ENCODE data around the gene CHD9.

CHD9 gene

GRCh38 chr16:53187775-53188174, 133.0 kb downstream of the CHD9 start:
- Mint-ChIP-seq H3K4me3 (no peak overlapping the region), H3K4me1 (ENCODE audit: low read depth) (no peaks in the 10 kb centered on the region), H3K9me3 (peaks cover 17% of the 10 kb centered on the region), H3K36me3 (ENCODE audit: low read depth) (peaks cover 46% of the 10 kb centered on the region), H3K27ac (no peak overlapping the region), H3K27me3 (no peaks in the 10 kb centered on the region)

GRCh38 chr16:53191413-53191812, 136.6 kb downstream of the CHD9 start:
- peaks cover 23% of the 10 kb centered on the region for H3K36me3 Mint-ChIP-seq (ENCODE audit: low read depth)
- no peak overlapping the region for H3K27ac Mint-ChIP-seq
- no peaks in the 10 kb centered on the region for H3K27me3 Mint-ChIP-seq
- no peaks in the 10 kb centered on the region for H3K4me1 Mint-ChIP-seq (ENCODE audit: low read depth)
- H3K9me3 Mint-ChIP-seq, result peaks cover 6% of the 10 kb centered on the region
- H3K4me3 Mint-ChIP-seq, result no peak overlapping the region

- peaks cover 9% of the 10 kb centered on the region for H3K4me1 Mint-ChIP-seq (ENCODE audit: low read depth)
Observed at GRCh38 chr16:53198933-53199332, 144.1 kb downstream of the CHD9 start.

GRCh38 chr16:53201900-53202299, 147.1 kb downstream of the CHD9 start:
- peaks cover 10% of the 10 kb centered on the region for H3K36me3 Mint-ChIP-seq (ENCODE audit: low read depth)
- peaks cover 9% of the 10 kb centered on the region for H3K4me1 Mint-ChIP-seq (ENCODE audit: low read depth)
- no peak overlapping the region for H3K4me3 Mint-ChIP-seq
- no peak overlapping the region for H3K27ac Mint-ChIP-seq
- no peaks in the 10 kb centered on the region for H3K9me3 Mint-ChIP-seq
- no peaks in the 10 kb centered on the region for H3K27me3 Mint-ChIP-seq

More at GRCh38 chr16:53198933-53199332, 144.1 kb downstream of the CHD9 start:
- H3K9me3 Mint-ChIP-seq, result no peaks in the 10 kb centered on the region
- H3K27ac Mint-ChIP-seq, result no peak overlapping the region
- H3K27me3 Mint-ChIP-seq, result no peaks in the 10 kb centered on the region
- no peak overlapping the region for H3K4me3 Mint-ChIP-seq
- H3K36me3 Mint-ChIP-seq (ENCODE audit: low read depth), result peaks cover 11% of the 10 kb centered on the region

- H3K9me3 Mint-ChIP-seq, result no peaks in the 10 kb centered on the region
- H3K27ac Mint-ChIP-seq, result no peak overlapping the region
- H3K4me1 Mint-ChIP-seq (ENCODE audit: low read depth), result peaks cover 12% of the 10 kb centered on the region
- peaks cover 10% of the 10 kb centered on the region for H3K36me3 Mint-ChIP-seq (ENCODE audit: low read depth)
- no peak overlapping the region for H3K4me3 Mint-ChIP-seq
- no peaks in the 10 kb centered on the region for H3K27me3 Mint-ChIP-seq
Observed at GRCh38 chr16:53202398-53202797, 147.6 kb downstream of the CHD9 start.

GRCh38 chr16:53207810-53208752, 153.3 kb downstream of the CHD9 start:
- no peaks in the 10 kb centered on the region for H3K9me3 Mint-ChIP-seq
- H3K36me3 Mint-ChIP-seq (ENCODE audit: low read depth), result peaks cover 15% of the 10 kb centered on the region
- peak overlapping the region; percentile 74 for H3K4me3 Mint-ChIP-seq
- peak overlapping the region; percentile 71 for H3K27ac Mint-ChIP-seq
- no peaks in the 10 kb centered on the region for H3K27me3 Mint-ChIP-seq
- H3K4me1 Mint-ChIP-seq (ENCODE audit: low read depth), result peaks cover 28% of the 10 kb centered on the region

GRCh38 chr16:53209429-53209828, 154.6 kb downstream of the CHD9 start:
- Mint-ChIP-seq H3K4me3 (peak overlapping the region; percentile 67), H3K27me3 (no peaks in the 10 kb centered on the region), H3K27ac (no peak overlapping the region), H3K9me3 (no peaks in the 10 kb centered on the region), H3K36me3 (ENCODE audit: low read depth) (peaks cover 13% of the 10 kb centered on the region), H3K4me1 (ENCODE audit: low read depth) (peaks cover 31% of the 10 kb centered on the region)

GRCh38 chr16:53209877-53210276, 155.1 kb downstream of the CHD9 start:
- H3K9me3 Mint-ChIP-seq, result no peaks in the 10 kb centered on the region
- H3K27ac Mint-ChIP-seq, result no peak overlapping the region
- peaks cover 31% of the 10 kb centered on the region for H3K4me1 Mint-ChIP-seq (ENCODE audit: low read depth)
- H3K4me3 Mint-ChIP-seq, result peak overlapping the region; percentile 67
- no peaks in the 10 kb centered on the region for H3K27me3 Mint-ChIP-seq
- H3K36me3 Mint-ChIP-seq (ENCODE audit: low read depth), result peaks cover 11% of the 10 kb centered on the region

GRCh38 chr16:53211253-53211652, 156.5 kb downstream of the CHD9 start:
- peaks cover 37% of the 10 kb centered on the region for H3K4me1 Mint-ChIP-seq (ENCODE audit: low read depth)

GRCh38 chr16:53212893-53213223, 158.1 kb downstream of the CHD9 start:
- peaks cover 11% of the 10 kb centered on the region for H3K36me3 Mint-ChIP-seq (ENCODE audit: low read depth)
- H3K4me1 Mint-ChIP-seq (ENCODE audit: low read depth), result peaks cover 38% of the 10 kb centered on the region
- H3K27me3 Mint-ChIP-seq, result no peaks in the 10 kb centered on the region
- no peaks in the 10 kb centered on the region for H3K9me3 Mint-ChIP-seq
- no peak overlapping the region for H3K4me3 Mint-ChIP-seq
- no peak overlapping the region for H3K27ac Mint-ChIP-seq

More at GRCh38 chr16:53211253-53211652, 156.5 kb downstream of the CHD9 start:
- Mint-ChIP-seq H3K4me3 (no peak overlapping the region), H3K27ac (no peak overlapping the region), H3K9me3 (no peaks in the 10 kb centered on the region), H3K27me3 (no peaks in the 10 kb centered on the region), H3K36me3 (ENCODE audit: low read depth) (peaks cover 11% of the 10 kb centered on the region)

GRCh38 chr16:53213542-53213941, 158.8 kb downstream of the CHD9 start:
- H3K27ac Mint-ChIP-seq, result no peak overlapping the region
- peaks cover 31% of the 10 kb centered on the region for H3K4me1 Mint-ChIP-seq (ENCODE audit: low read depth)
- no peak overlapping the region for H3K4me3 Mint-ChIP-seq

GRCh38 chr16:53216798-53217197, 162.0 kb downstream of the CHD9 start:
- Mint-ChIP-seq H3K36me3 (ENCODE audit: low read depth) (peaks cover 3% of the 10 kb centered on the region), H3K4me3 (no peak overlapping the region), H3K27me3 (no peaks in the 10 kb centered on the region), H3K9me3 (no peaks in the 10 kb centered on the region), H3K27ac (no peak overlapping the region), H3K4me1 (ENCODE audit: low read depth) (peaks cover 20% of the 10 kb centered on the region)

More at GRCh38 chr16:53213542-53213941, 158.8 kb downstream of the CHD9 start:
- Mint-ChIP-seq H3K36me3 (ENCODE audit: low read depth) (peaks cover 11% of the 10 kb centered on the region), H3K9me3 (no peaks in the 10 kb centered on the region), H3K27me3 (no peaks in the 10 kb centered on the region)

GRCh38 chr16:53219371-53219770, 164.6 kb downstream of the CHD9 start:
- H3K4me3 Mint-ChIP-seq, result no peak overlapping the region
- peaks cover 11% of the 10 kb centered on the region for H3K4me1 Mint-ChIP-seq (ENCODE audit: low read depth)
- no peak overlapping the region for H3K27ac Mint-ChIP-seq
- H3K9me3 Mint-ChIP-seq, result no peaks in the 10 kb centered on the region
- H3K27me3 Mint-ChIP-seq, result no peaks in the 10 kb centered on the region
- no peaks in the 10 kb centered on the region for H3K36me3 Mint-ChIP-seq (ENCODE audit: low read depth)

GRCh38 chr16:53219795-53220454, 165.1 kb downstream of the CHD9 start:
- no peaks in the 10 kb centered on the region for H3K36me3 Mint-ChIP-seq (ENCODE audit: low read depth)
- H3K9me3 Mint-ChIP-seq, result no peaks in the 10 kb centered on the region
- no peak overlapping the region for H3K27ac Mint-ChIP-seq
- H3K27me3 Mint-ChIP-seq, result no peaks in the 10 kb centered on the region
- H3K4me3 Mint-ChIP-seq, result no peak overlapping the region
- peaks cover 12% of the 10 kb centered on the region for H3K4me1 Mint-ChIP-seq (ENCODE audit: low read depth)

GRCh38 chr16:53220585-53220984, 165.8 kb downstream of the CHD9 start:
- no peaks in the 10 kb centered on the region for H3K9me3 Mint-ChIP-seq
- H3K36me3 Mint-ChIP-seq (ENCODE audit: low read depth), result no peaks in the 10 kb centered on the region
- H3K27ac Mint-ChIP-seq, result no peak overlapping the region
- no peaks in the 10 kb centered on the region for H3K27me3 Mint-ChIP-seq
- H3K4me1 Mint-ChIP-seq (ENCODE audit: low read depth), result peaks cover 7% of the 10 kb centered on the region
- H3K4me3 Mint-ChIP-seq, result no peak overlapping the region
